Measurements from ENCODE around the gene MSI2.
"Not testable (repeated sequence)": the region's sequence is repeated elsewhere in the genome, so short reads cannot be mapped to it uniquely, and the experiment has no call there.

The MSI2 gene

DNA sequence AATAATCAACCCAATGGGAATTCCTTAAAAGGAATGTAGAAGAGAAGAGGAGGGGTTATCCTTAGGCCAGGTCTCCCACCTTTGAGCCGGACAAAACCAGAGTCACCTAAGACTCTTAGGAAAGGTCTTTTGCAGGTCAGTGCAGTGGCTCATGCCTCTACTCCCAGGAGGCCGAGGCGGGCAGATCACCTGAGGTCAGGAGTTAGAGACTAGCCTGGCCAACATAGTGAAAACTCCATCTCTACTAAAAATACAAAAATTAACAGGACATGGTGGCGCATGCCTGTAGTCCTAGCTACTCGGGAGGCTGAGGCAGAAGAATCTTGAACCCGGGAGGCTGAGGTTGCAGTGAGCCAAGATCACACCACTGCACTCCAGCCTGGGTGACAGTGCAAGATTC lies 365.5 kb downstream of the MSI2 start:
- not testable (repeated sequence) for H3K9ac ChIP-seq (ENCODE audit: low read depth, low read length, poor library complexity); H2BK120ac ChIP-seq (ENCODE audit: low read depth, low read length); H3K23ac ChIP-seq (ENCODE audit: low read depth, low read length, poor library complexity); H3K27me3 ChIP-seq (ENCODE audit: control insufficient read depth in 3 of 3, insufficient read depth in 3 of 3, low read depth in 1 of 3, low read length in 3 of 3); H2BK5ac ChIP-seq (ENCODE audit: low read length); H3K14ac ChIP-seq (ENCODE audit: low read length); H4K91ac ChIP-seq (ENCODE audit: low read depth, low read length, poor library complexity); H3K18ac ChIP-seq (ENCODE audit: low read length); H2AK5ac ChIP-seq (ENCODE audit: low read depth, low read length); H3K4me3 ChIP-seq (ENCODE audit: low read length in 2 of 2); H3K79me1 ChIP-seq (ENCODE audit: low read depth, low read length); H3K27ac ChIP-seq (replicated peaks; ENCODE audit: low read length); DNase-seq (ENCODE audit: low spot score); H2BK15ac ChIP-seq (ENCODE audit: low read length); H2AFZ ChIP-seq (ENCODE audit: low read length); H4K8ac ChIP-seq (ENCODE audit: low read depth, low read length); H3K4me2 ChIP-seq (ENCODE audit: insufficient read depth, low read length, poor library complexity, severe bottlenecking); H2BK12ac ChIP-seq (ENCODE audit: low read length); H3K4ac ChIP-seq (ENCODE audit: low read length)
- H3K9me3 ChIP-seq (replicated peaks in 1 of 2; ENCODE audit: control insufficient read depth in 2 of 2, insufficient read depth in 1 of 2, low read depth in 1 of 2, low read length in 2 of 2), result peaks cover 3 to 11% of the 10 kb centered on the region in 2 donors
- H3K36me3 ChIP-seq (replicated peaks in 1 of 2; ENCODE audit: control insufficient read depth in 2 of 2, insufficient read depth in 2 of 2, low read length in 2 of 2), result peaks cover 18 to 51% of the 10 kb centered on the region in 2 donors
- peaks cover 15 to 18% of the 10 kb centered on the region in 2 donors for H3K4me1 ChIP-seq (ENCODE audit: control insufficient read depth in 2 of 2, insufficient read depth in 1 of 2, low read depth in 1 of 2, low read length in 2 of 2)
- no CpG with 5 or more reads among the region's 6 CpGs for WGBS, 2 donors (ENCODE audit: extremely low coverage in 2 of 2, insufficient read length in 2 of 2, insufficient replicate concordance in 1 of 2)

DNA sequence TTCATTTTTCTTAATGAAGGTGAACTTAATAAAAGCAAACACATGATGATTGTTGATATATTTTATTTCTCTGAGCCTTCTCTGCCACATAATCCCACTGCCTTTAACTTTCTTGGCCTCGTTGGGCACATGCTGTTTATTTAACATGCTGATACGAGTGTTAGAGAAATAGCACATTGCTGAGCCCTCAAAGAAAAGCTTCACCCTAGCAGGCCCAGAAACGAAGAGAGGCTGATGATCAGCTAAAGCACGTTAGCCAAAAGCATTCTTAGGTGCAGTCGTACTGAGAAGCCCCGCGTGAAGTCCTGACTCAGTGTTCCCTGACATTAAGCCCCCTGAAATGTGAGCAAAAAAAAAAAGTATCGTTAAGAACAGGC lies 366.0 kb downstream of the MSI2 start:
- H4K8ac ChIP-seq (ENCODE audit: low read depth, low read length), result no peak overlapping the region
- H3K4ac ChIP-seq (ENCODE audit: low read length), result no peak overlapping the region
- H3K27me3 ChIP-seq (ENCODE audit: control insufficient read depth in 3 of 3, insufficient read depth in 3 of 3, low read depth in 1 of 3, low read length in 3 of 3), result no peaks in the 10 kb centered on the region
- no peak overlapping the region for H3K9ac ChIP-seq (ENCODE audit: low read depth, low read length, poor library complexity)
- H2BK15ac ChIP-seq (ENCODE audit: low read length), result no peak overlapping the region
- no peak overlapping the region for H2BK120ac ChIP-seq (ENCODE audit: low read depth, low read length)
- no peak overlapping the region for H2AFZ ChIP-seq (ENCODE audit: low read length)
- H4K91ac ChIP-seq (ENCODE audit: low read depth, low read length, poor library complexity), result no peak overlapping the region
- no peak overlapping the region for H3K23ac ChIP-seq (ENCODE audit: low read depth, low read length, poor library complexity)
- peaks cover 4% of the 10 kb centered on the region for H3K79me1 ChIP-seq (ENCODE audit: low read depth, low read length)
- H2AK5ac ChIP-seq (ENCODE audit: low read depth, low read length), result no peak overlapping the region
- H3K4me1 ChIP-seq (ENCODE audit: control insufficient read depth in 2 of 2, insufficient read depth in 1 of 2, low read depth in 1 of 2, low read length in 2 of 2), result peaks cover 15 to 18% of the 10 kb centered on the region in 2 donors
- H2BK12ac ChIP-seq (ENCODE audit: low read length), result no peak overlapping the region
- peaks cover 20 to 51% of the 10 kb centered on the region in 2 donors for H3K36me3 ChIP-seq (replicated peaks in 1 of 2; ENCODE audit: control insufficient read depth in 2 of 2, insufficient read depth in 2 of 2, low read length in 2 of 2)
- H3K14ac ChIP-seq (ENCODE audit: low read length), result no peak overlapping the region
- no peak overlapping the region for H3K18ac ChIP-seq (ENCODE audit: low read length)
- no peak overlapping the region for H2BK5ac ChIP-seq (ENCODE audit: low read length)
- H3K9me3 ChIP-seq (replicated peaks in 1 of 2; ENCODE audit: control insufficient read depth in 2 of 2, insufficient read depth in 1 of 2, low read depth in 1 of 2, low read length in 2 of 2), result peaks cover 3 to 6% of the 10 kb centered on the region in 2 donors
- no CpG with 5 or more reads among the region's 8 CpGs for WGBS, 2 donors (ENCODE audit: extremely low coverage in 2 of 2, insufficient read length in 2 of 2, insufficient replicate concordance in 1 of 2)
- H3K4me3 ChIP-seq (ENCODE audit: low read length in 2 of 2), result no peak overlapping the region
- H3K27ac ChIP-seq (replicated peaks; ENCODE audit: low read length), result no peak overlapping the region
- DNase-seq (ENCODE audit: low spot score), result no peak
- no peak overlapping the region for H3K4me2 ChIP-seq (ENCODE audit: insufficient read depth, low read length, poor library complexity, severe bottlenecking)

DNA sequence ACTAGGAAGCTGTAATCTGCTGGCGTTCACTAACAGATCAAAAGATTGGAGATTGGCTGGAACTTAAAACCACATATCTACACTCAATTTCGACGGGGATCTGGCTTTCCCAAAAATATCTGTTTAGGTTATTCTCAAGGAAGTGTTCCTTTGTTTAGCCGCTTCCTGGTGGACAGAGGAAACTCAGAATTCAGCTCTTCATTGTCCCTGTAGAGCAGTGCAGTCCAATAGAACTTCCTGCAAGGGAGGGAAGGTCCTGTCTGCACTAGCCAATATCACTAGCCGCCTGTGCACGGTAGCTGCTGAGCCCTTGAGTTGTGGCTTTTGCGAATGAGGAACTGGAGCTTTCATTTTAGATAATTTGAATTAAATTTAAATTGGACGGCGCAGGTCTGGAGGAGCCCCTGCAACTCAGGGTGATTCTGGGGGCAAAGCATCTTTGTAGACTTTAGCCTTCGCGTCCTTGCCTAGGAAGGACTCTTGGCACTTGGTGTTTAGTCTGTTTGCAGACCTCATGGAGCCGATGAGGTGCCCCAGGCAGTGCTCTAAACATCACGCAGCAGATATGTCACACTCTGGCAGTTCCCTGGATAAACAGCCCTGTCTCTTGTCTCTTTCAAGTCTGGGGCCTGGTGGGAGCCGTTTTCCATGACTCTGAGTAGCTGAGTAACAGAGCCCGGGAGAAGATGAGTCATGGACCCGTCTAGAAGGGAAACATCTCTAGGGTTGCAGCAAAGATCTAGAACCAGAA lies 366.5 kb downstream of the MSI2 start:
- H3K27me3 ChIP-seq (ENCODE audit: control insufficient read depth in 3 of 3, insufficient read depth in 3 of 3, low read depth in 1 of 3, low read length in 3 of 3), result no peaks in the 10 kb centered on the region
- no peak overlapping the region for H2BK120ac ChIP-seq (ENCODE audit: low read depth, low read length)
- H2AFZ ChIP-seq (ENCODE audit: low read length), result no peak overlapping the region
- H2BK5ac ChIP-seq (ENCODE audit: low read length), result no peak overlapping the region
- no peak overlapping the region for H3K23ac ChIP-seq (ENCODE audit: low read depth, low read length, poor library complexity)
- H3K14ac ChIP-seq (ENCODE audit: low read length), result no peak overlapping the region
- no peak overlapping the region for H3K4me3 ChIP-seq (ENCODE audit: low read length in 2 of 2)
- no peak overlapping the region for H4K8ac ChIP-seq (ENCODE audit: low read depth, low read length)
- peaks cover 24 to 52% of the 10 kb centered on the region in 2 donors for H3K36me3 ChIP-seq (replicated peaks in 1 of 2; ENCODE audit: control insufficient read depth in 2 of 2, insufficient read depth in 2 of 2, low read length in 2 of 2)
- H3K4me1 ChIP-seq (ENCODE audit: control insufficient read depth in 2 of 2, insufficient read depth in 1 of 2, low read depth in 1 of 2, low read length in 2 of 2), result peaks cover 15 to 18% of the 10 kb centered on the region in 2 donors
- no peak overlapping the region for H3K4ac ChIP-seq (ENCODE audit: low read length)
- no peak overlapping the region for H3K18ac ChIP-seq (ENCODE audit: low read length)
- peaks cover 4% of the 10 kb centered on the region for H3K79me1 ChIP-seq (ENCODE audit: low read depth, low read length)
- no peak overlapping the region for H3K4me2 ChIP-seq (ENCODE audit: insufficient read depth, low read length, poor library complexity, severe bottlenecking)
- peaks cover 3% of the 10 kb centered on the region in 2 donors for H3K9me3 ChIP-seq (replicated peaks in 1 of 2; ENCODE audit: control insufficient read depth in 2 of 2, insufficient read depth in 1 of 2, low read depth in 1 of 2, low read length in 2 of 2)
- no peak overlapping the region for H3K9ac ChIP-seq (ENCODE audit: low read depth, low read length, poor library complexity)
- H2AK5ac ChIP-seq (ENCODE audit: low read depth, low read length), result no peak overlapping the region
- no peak for DNase-seq (ENCODE audit: low spot score)
- H2BK15ac ChIP-seq (ENCODE audit: low read length), result no peak overlapping the region
- no CpG with 5 or more reads among the region's 16 CpGs for WGBS, 2 donors (ENCODE audit: extremely low coverage in 2 of 2, insufficient read length in 2 of 2, insufficient replicate concordance in 1 of 2)
- H4K91ac ChIP-seq (ENCODE audit: low read depth, low read length, poor library complexity), result no peak overlapping the region
- no peak overlapping the region for H2BK12ac ChIP-seq (ENCODE audit: low read length)
- no peak overlapping the region for H3K27ac ChIP-seq (replicated peaks; ENCODE audit: low read length)

DNA sequence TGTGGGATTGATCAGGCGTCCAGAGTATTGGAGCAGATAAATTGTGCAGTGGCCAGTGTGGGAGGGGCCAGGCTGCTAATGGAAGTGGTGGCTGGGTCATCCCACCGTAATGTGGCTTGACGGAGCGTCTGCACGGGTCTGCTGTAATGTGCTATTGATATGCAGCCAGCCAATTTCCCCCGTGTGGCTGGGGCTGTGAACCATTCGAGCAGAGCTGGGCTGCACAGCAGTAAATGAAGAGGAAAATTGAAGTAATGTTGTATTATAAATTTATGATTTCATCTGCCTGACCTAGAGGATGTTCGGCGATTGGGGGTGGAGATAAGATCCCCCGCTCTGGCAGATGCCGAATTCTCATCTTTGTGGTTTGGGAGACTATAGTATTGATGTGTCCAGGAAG lies 367.3 kb downstream of the MSI2 start:
- no peak overlapping the region for H4K8ac ChIP-seq (ENCODE audit: low read depth, low read length)
- H3K4me1 ChIP-seq (ENCODE audit: control insufficient read depth in 2 of 2, insufficient read depth in 1 of 2, low read depth in 1 of 2, low read length in 2 of 2), result peaks cover 15 to 18% of the 10 kb centered on the region in 2 donors
- H3K9ac ChIP-seq (ENCODE audit: low read depth, low read length, poor library complexity), result no peak overlapping the region
- no peak overlapping the region for H3K4ac ChIP-seq (ENCODE audit: low read length)
- peaks cover 0 to 3% of the 10 kb centered on the region in 2 donors for H3K9me3 ChIP-seq (replicated peaks in 1 of 2; ENCODE audit: control insufficient read depth in 2 of 2, insufficient read depth in 1 of 2, low read depth in 1 of 2, low read length in 2 of 2)
- no peak overlapping the region for H3K27ac ChIP-seq (replicated peaks; ENCODE audit: low read length)
- H3K23ac ChIP-seq (ENCODE audit: low read depth, low read length, poor library complexity), result no peak overlapping the region
- H2BK15ac ChIP-seq (ENCODE audit: low read length), result no peak overlapping the region
- peaks cover 27 to 55% of the 10 kb centered on the region in 2 donors for H3K36me3 ChIP-seq (replicated peaks in 1 of 2; ENCODE audit: control insufficient read depth in 2 of 2, insufficient read depth in 2 of 2, low read length in 2 of 2)
- WGBS, 2 donors (ENCODE audit: extremely low coverage in 2 of 2, insufficient read length in 2 of 2, insufficient replicate concordance in 1 of 2), result no CpG with 5 or more reads among the region's 11 CpGs
- H3K18ac ChIP-seq (ENCODE audit: low read length), result no peak overlapping the region
- H2BK120ac ChIP-seq (ENCODE audit: low read depth, low read length), result no peak overlapping the region
- no peak for DNase-seq (ENCODE audit: low spot score)
- H2BK5ac ChIP-seq (ENCODE audit: low read length), result no peak overlapping the region
- no peak overlapping the region for H2BK12ac ChIP-seq (ENCODE audit: low read length)
- no peak overlapping the region for H2AFZ ChIP-seq (ENCODE audit: low read length)
- peaks cover 4% of the 10 kb centered on the region for H3K79me1 ChIP-seq (ENCODE audit: low read depth, low read length)
- H3K27me3 ChIP-seq (ENCODE audit: control insufficient read depth in 3 of 3, insufficient read depth in 3 of 3, low read depth in 1 of 3, low read length in 3 of 3), result no peaks in the 10 kb centered on the region
- no peak overlapping the region for H2AK5ac ChIP-seq (ENCODE audit: low read depth, low read length)
- no peak overlapping the region for H3K14ac ChIP-seq (ENCODE audit: low read length)
- H3K4me2 ChIP-seq (ENCODE audit: insufficient read depth, low read length, poor library complexity, severe bottlenecking), result no peak overlapping the region
- H4K91ac ChIP-seq (ENCODE audit: low read depth, low read length, poor library complexity), result no peak overlapping the region
- H3K4me3 ChIP-seq (ENCODE audit: low read length in 2 of 2), result no peak overlapping the region

Measured in neuronal stem cell (in vitro differentiated cells).